Coronary artery (tissue), 2 donors: ENCODE results near the gene SAMD14.

ENCODE experiments used
- DNase-seq: peaks from one replicate; pipeline ENCODE4 v3.0.0-alpha.2; 2017; ENCODE audit warnings: low spot score
- H3K27ac ChIP-seq, 2 donors: fragments of 200-600 bp; sonication (generic); one replicate each; pipeline ENCODE4 v1.5.1; 2016 to 2019
- H3K4me3 ChIP-seq: fragments of 200-600 bp; sonication (generic); 2 replicates; pipeline ENCODE4 v1.5.1; 2016; ENCODE audit warnings: mild to moderate bottlenecking, moderate library complexity
- TF ChIP-seq, protein P1 (sequence below): fragments of 200-600 bp; sonication (generic); IDR thresholded peaks from one replicate; pipeline ENCODE4 v1.5.1; 2019; ENCODE audit warnings: antibody characterized with exemption

SAMD14 gene

DNA sequence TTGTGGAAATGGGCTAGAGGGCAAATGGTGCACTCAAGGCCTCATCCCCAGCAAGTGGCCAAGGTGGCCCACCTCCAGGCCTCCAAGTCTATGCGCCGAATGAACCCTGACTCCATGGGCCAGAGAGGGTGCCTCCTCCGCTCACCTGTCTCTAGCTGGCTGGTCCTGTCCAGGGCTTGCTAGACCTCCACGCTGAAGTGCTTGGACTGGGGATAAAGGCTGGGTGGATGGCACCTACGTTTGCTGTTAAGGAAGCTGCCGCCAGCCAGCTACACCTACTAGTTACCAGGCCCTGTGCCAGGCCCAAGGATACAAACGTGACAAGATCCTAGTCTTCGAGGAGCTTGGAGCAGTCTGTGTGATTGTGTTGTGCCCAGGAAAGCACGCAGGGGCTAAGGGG, 35.1 kb upstream of the SAMD14 start:
- no peak for DNase-seq
- TF ChIP-seq, protein P1, sequence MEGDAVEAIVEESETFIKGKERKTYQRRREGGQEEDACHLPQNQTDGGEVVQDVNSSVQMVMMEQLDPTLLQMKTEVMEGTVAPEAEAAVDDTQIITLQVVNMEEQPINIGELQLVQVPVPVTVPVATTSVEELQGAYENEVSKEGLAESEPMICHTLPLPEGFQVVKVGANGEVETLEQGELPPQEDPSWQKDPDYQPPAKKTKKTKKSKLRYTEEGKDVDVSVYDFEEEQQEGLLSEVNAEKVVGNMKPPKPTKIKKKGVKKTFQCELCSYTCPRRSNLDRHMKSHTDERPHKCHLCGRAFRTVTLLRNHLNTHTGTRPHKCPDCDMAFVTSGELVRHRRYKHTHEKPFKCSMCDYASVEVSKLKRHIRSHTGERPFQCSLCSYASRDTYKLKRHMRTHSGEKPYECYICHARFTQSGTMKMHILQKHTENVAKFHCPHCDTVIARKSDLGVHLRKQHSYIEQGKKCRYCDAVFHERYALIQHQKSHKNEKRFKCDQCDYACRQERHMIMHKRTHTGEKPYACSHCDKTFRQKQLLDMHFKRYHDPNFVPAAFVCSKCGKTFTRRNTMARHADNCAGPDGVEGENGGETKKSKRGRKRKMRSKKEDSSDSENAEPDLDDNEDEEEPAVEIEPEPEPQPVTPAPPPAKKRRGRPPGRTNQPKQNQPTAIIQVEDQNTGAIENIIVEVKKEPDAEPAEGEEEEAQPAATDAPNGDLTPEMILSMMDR = no peak
- H3K4me3 ChIP-seq = no peak overlapping the region
- H3K27ac ChIP-seq = peak overlapping the region; percentile 95 to 96

DNA sequence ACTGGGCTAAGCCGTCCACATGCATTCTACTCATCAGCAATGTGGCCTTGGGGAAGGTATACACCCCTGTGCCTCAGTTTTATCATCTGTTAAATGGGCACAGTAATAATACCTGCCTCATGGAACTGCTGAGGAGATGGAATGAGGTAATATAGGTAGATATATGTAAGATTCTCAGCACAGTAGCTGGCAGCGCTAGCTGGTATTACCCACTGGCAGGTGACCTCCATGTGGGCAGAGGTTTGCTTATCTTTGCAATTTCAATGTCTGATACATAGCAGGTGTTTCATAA, 34.7 kb upstream of the SAMD14 start:
- no peak for DNase-seq
- H3K27ac ChIP-seq = no peak overlapping the region
- H3K4me3 ChIP-seq = no peak overlapping the region
- TF ChIP-seq, protein P1 = no peak

DNA sequence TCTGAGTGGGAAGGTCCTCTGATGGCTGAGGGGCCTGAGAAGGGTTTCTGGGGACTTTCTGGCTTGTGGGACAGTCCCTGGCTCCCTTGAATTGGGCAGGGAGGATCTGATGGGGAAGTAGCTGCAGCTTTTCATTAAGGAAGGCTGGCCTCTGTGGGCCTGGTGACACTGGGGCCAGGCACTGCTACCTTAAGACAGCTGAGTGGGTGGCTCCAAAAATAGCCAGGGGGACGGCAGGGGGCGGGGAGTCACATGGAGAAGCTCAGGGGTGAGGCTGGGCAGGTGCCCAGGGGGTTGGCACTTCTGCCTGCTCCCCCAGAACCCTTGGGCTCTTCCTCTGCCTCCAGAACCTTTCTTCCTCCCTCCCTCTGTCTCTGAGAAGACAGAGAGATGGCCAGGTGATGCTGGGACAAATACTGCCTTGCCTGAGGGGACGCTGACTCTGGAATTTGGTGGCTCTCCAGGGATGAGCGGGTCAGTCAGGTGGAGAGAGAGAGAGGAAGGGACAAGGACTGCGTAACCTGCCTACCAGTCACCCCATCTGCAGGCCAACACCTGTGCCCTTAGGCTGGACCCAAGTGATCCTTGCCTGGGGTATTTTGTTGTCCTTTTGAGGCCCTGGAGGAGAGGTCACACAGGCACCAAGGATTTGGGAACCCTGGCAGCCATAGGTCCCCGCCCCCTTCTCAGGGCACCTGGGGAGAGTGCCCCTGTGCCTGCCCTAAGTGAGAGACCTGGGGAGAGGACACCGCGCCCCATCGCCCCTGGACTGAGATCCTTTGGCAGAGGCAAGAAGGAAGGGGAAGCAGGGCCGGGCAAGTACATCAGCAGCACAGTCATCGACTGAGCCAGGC, 34.1 kb upstream of the SAMD14 start:
- TF ChIP-seq, protein P1 = no peak
- Histone ChIP-seq H3K4me3 (no peak overlapping the region), H3K27ac (peak overlapping the region in 1 of 2 donors; percentile 14)
- no peak for DNase-seq

DNA sequence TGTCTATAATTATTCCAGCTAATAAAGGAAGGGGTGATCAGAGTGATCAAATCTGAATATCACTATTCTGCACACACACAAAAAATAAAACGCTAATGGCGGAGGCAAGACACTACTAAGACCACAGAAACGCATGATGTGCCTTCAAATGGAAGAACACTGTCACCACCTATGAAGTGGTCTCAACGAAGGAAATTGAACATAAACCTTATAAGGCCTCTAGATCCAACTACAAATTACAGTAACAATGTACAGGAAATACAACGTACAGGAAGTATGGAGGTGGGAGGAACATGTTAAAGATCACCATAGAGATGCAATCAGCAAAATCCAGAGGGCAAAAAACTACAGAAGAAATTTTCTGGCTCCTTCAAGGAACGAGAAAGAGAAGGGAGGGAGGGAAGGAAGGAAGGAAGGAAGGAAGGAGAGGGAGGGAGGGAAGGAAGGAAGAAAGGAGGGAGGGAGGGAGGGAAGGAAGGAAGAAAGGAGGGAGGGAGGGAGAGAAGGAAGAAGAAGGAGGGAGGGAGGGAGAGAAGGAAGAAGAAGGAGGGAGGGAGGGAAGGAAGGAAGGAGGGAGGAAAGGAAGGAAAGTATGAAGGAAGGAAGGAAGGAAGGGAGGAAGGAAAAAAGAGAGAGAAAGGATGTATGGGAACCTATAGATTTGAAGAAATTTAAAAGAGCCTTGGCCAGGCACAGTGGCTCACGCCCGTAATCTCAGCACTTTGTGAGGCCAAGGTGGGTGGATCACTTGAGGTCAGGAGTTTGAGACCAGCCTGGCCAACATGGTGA, 32.7 kb upstream of the SAMD14 start:
- TF ChIP-seq, protein P1 = no peak
- DNase-seq = no peak
- H3K27ac ChIP-seq = no peak overlapping the region

DNA sequence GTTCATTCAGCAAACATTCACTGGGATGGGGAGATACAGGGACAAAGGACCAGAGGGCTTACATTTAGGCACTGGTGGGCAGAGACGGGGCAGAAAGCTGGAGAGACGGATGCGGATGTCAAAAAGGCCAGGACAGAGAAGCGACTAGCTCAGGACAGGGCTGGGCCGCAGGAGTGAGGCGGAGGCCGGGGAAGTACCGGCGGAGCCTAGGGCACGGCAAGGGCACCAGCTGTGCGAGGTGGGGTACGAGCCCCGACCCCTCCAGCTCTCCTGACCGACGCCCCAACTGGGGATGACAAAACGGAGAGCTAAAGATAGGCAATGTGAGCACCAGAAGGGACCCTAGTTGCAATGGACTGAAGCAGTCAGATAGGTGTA, 31.9 kb upstream of the SAMD14 start:
- TF ChIP-seq, protein P1 = no peak
- Histone ChIP-seq H3K4me3 (peak overlapping the region; percentile 79), H3K27ac (peak overlapping the region; percentile 84 to 91)
- no peak for DNase-seq

More for the DNA sequence above, 32.7 kb upstream of the SAMD14 start:
- H3K4me3 ChIP-seq = no peak overlapping the region

DNA sequence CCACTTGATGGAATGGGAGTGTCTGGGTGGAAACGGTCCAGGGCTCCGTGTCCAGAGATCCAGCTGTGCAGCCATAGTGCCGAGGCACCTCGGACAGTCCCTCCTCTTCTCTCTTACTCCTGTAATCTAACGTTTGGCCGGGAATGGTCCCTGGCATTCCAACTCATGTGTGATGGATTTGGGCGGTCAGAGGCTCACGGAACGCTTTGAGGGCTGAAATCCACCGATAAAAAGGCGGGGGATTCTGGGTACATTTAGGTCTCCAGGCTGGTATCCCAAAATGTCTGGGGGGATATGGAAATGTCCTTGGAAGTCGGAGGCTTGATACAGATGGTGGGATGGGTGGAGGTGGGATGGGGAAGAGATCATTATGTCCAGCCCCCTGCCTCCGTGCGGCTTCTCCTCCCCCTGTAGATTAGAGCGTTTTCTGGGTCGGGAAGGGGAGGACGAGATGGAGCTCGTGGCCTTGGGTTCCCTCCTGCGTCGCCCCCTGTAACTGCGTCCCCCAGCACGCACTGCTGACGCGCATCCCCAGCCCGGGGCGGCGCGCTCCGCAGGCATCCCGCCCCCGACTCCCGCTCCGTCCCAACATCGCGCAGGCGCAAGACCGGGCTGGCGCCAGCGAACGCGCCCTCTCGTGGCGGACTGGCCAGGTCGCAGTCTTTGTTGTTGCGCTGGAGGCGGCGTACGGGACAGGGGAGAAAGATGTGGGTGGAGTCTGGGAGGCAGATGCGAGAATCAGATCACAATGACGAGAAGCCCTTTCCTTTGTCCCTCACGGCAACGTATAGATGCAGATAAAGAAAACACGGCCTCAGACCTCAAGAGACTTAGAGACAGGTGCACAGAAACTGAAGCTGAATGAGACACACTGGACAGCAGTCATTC, 31.3 kb upstream of the SAMD14 start:
- DNase-seq = peak; percentile 96
- peak overlapping the region; percentile 79 for H3K4me3 ChIP-seq
- peak overlapping the region; percentile 84 to 91 for H3K27ac ChIP-seq
- TF ChIP-seq, protein P1 = peak; percentile 69
